ENCODE measurements around the gene ABR.

ABR gene

GRCh38 chr17:1038459-1039122 lies 141.2 kb downstream of the ABR start:
- no peak overlapping the region for H3K4me3 ChIP-seq (ENCODE audit: low read depth, low read length)

GRCh38 chr17:1037238-1037879 lies 142.4 kb downstream of the ABR start:
- H3K4me3 ChIP-seq (ENCODE audit: low read depth, low read length): no peak overlapping the region
- DNase-seq (ENCODE audit: low read depth): no peak
- in situ Hi-C loops (cut with HindIII; ENCODE audit: low sequenced_read_pairs): no loop called here
- no peak for TF ChIP-seq CTCF (IDR thresholded peaks at IDR 0.05; ENCODE audit: low read depth, low read length, missing control alignments)

More at GRCh38 chr17:1038459-1039122, 141.2 kb downstream of the ABR start:
- no peak for DNase-seq (ENCODE audit: low read depth)
- in situ Hi-C loops (cut with HindIII; ENCODE audit: low sequenced_read_pairs): no loop called here
- TF ChIP-seq CTCF (IDR thresholded peaks at IDR 0.05; ENCODE audit: low read depth, low read length, missing control alignments): no peak

- in situ Hi-C loops (cut with HindIII; ENCODE audit: low sequenced_read_pairs): no loop called here
- no peak for TF ChIP-seq CTCF (IDR thresholded peaks at IDR 0.05; ENCODE audit: low read depth, low read length, missing control alignments)
- no peak for DNase-seq (ENCODE audit: low read depth)
- no peak overlapping the region for H3K4me3 ChIP-seq (ENCODE audit: low read depth, low read length)
Observed at GRCh38 chr17:1036845-1037237, 142.9 kb downstream of the ABR start.

GRCh38 chr17:1036171-1036844 lies 143.5 kb downstream of the ABR start:
- no peak overlapping the region for H3K4me3 ChIP-seq (ENCODE audit: low read depth, low read length)
- in situ Hi-C loops (cut with HindIII; ENCODE audit: low sequenced_read_pairs): no loop called here
- no peak for DNase-seq (ENCODE audit: low read depth)
- no peak for TF ChIP-seq CTCF (IDR thresholded peaks at IDR 0.05; ENCODE audit: low read depth, low read length, missing control alignments)

- no peak overlapping the region for H3K4me3 ChIP-seq (ENCODE audit: low read depth, low read length)
- TF ChIP-seq CTCF (IDR thresholded peaks at IDR 0.05; ENCODE audit: low read depth, low read length, missing control alignments): no peak
- DNase-seq (ENCODE audit: low read depth): no peak
- in situ Hi-C loops (cut with HindIII; ENCODE audit: low sequenced_read_pairs): no loop called here
Observed at GRCh38 chr17:1035546-1036170, 144.1 kb downstream of the ABR start.

GRCh38 chr17:1034652-1035210 lies 145.1 kb downstream of the ABR start:
- TF ChIP-seq CTCF (IDR thresholded peaks at IDR 0.05; ENCODE audit: low read depth, low read length, missing control alignments): no peak
- DNase-seq (ENCODE audit: low read depth): no peak
- in situ Hi-C loops (cut with HindIII; ENCODE audit: low sequenced_read_pairs): no loop called here
- H3K4me3 ChIP-seq (ENCODE audit: low read depth, low read length): no peak overlapping the region
